Stimulated activated CD4-positive, alpha-beta T cell treated with anti-CD3 and anti-CD28 coated beads, Interleukin-12 subunit alpha, Interleukin-12 subunit beta, amount 100 ng/mL, for 48 hours (primary cell): ENCODE data around the gene PHETA1.
"Not testable (repeated sequence)": the region's sequence is repeated elsewhere in the genome, so short reads cannot be mapped to it uniquely, and the experiment has no call there.

Experiments used
- DNase-seq, 3 donors: peaks; one replicate each; pipeline ENCODE4 v3.0.0-alpha.2; 2020; ENCODE audit warnings: low read depth in 2 of 3, low spot score in 1 of 3

The PHETA1 gene

DNA sequence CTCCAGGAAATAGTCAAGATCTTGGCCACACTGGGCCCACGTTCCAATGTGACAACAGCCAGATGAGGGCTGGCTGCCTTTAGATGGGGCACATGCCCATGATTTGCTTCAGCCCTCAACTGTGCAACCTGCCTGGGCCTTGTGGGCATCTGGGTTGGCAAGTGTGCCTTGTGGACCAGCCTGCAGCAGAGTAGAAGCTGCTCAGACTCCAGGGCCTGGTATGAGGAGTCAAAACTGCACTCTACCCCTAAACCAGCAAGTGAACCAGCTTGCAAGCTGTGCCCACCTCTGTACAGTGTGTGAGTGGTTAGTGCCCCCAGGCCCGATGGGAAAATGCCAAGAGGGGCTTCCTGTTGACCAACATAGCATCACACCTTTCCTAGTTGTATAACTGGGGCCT, 17.9 kb downstream of the PHETA1 start:
- DNase-seq: no peak

DNA sequence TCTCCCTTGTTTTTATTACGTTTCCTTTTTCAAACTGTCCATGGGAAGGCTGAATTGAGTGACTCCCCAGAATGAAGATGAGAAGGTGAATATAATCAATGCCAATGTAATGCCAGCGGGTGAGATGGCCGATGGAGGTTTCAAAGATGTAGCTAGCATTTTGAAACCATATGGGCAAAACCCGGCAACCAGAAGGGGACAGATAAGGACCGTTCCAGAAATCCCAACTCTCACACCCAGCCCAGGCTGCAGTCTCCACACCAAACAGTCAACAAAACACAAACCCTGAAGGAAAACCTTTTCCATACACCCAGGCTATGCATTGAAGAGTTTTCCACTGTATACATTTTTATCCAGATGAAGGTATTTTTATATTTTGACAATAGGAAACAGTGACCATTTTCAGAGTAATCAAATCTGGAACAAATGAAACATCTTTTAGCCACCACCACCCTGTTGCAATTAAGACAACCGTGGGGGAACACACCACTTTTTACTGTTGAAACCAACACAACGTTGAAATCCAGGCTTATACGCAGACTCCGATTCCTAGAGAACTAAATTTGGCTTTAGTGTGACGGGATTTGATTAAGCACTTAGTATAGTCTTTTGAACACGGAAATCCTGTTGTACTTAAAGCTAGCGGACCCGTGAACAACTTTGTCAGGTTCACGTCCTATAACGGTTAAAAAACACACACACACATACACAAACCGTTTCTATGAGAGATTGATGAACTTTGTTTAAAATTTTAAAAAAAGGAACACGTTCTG, 19.0 kb downstream of the PHETA1 start:
- no peak for DNase-seq

DNA sequence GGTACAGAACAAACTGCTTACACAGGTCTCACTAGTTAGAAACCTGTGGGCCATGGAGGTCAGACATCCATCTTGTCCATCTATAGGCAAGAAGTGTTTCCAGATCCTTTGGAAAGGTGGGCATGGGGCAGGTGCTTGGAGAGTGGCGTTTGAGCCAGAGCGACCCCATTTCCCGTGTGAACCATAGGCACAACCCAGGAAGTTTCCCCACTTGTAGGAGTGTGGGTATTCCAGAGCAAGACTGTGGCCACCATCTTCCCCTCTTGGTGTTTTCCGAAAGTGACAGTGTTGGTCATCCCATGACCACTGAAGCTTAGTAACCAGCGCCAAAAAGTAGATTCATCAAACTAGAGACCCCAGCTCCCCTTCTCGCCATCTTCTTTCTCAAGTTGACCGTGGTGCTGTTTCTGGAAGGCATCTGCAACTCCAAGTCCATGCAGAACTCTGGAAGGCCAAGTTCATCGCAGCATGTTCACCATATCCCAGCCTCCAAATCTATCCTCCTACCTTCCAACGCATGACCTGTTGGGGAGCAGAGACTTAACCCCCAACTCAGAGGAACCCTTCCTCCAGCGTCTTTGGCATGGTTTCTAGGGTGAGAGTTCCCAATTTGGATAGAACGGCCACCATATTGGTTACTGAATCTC, 19.7 kb downstream of the PHETA1 start:
- DNase-seq: no peak

DNA sequence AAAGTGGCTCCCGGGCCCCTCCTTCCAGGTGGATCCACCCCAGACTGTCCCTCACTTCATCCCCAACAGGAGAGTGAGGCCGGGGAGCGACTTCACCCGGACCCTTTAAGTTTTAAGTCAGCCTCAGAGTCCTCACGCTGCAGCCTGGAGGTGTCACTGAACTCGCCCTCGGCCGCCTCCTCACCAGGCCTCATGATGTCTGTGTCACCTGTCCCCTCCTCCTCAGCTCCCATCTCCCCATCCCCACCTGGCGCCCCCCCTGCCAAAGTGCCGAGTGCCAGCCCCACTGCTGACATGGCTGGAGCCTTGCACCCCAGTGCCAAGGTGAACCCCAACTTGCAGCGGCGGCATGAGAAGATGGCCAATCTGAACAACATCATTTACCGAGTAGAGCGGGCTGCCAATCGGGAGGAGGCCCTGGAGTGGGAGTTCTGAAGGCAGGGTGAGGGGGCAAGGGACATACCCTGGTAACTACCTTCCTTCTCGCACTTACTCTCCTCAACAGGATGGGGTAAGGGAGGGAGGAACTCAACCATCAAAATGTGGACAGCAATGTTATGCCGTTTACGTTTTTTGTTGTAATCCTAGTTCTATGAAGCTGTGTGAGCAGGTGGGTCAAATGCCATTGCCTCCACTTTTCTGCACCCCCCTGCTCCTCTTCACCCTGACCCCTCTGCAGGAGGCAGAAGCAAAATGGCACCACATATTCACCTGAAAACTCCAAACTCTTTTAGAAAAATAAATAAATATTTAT, 20.8 kb downstream of the PHETA1 start:
- no peak for DNase-seq

DNA sequence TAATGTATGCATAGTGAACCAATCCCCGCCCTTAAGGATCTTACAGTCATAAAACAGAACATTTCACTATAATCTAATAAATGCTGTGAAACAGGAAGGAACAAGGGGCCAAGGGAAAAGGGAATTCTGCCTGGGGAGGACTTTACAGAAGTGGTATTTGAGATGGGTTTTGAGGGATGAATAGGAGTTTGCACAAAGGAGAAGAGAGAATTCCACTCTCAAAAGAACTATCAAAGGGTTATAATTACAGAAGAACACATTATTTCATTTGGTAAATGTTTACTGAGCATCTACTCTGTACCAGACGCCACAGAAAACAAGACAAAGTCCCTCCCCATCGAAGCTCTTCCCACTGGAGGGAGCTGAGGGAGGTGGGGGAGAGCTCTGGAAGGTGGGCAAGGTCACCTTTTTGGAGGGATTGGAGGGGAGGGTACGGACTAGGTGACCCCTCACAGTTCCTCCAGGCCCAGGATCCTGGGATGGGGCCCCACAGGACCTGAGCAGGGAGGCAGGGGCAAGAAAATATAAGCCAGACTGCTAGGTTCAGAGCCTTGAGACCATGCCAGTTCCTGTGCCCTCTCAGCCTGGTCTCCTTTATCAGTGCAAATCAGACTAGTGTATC, 24.5 kb downstream of the PHETA1 start:
- no peak for DNase-seq

DNA sequence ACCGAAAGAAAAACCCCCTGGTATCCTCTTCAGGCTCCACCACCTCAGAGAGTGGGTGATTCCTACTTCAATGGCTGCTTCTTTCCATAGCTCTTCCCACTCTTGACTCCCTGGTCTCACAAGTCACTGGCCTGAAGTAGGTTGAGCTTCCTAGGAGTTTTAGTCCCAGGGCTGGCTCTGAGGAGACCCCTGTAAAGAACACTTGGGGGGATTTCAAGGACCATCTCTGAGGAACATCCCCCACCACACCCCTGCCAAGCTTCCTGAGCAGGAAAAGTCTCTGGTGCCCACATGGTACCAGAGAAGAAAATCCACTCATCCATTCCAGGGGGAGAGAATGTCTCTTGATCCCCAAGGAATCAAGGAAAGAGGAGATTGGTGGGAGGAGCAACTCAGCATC, 25.7 kb downstream of the PHETA1 start:
- no peak for DNase-seq

DNA sequence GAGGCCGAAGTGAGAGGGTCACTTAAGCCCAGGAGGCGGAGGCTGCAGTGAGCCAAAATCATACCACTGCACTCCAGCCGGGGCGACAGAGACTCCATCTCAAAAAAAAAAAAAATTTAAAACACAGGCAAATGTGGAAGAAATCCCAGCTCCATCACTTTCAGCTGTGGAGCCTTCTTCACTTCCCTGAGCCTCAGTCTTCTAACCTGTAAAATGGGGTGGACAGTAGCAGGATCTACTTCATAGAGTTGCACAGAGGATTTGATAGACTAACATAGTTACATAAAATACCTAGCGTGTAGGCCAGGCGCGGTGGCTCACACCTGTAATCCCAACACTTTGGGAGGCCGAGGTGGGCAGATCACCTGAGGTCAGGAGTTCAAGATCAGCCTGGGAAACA, 26.5 kb downstream of the PHETA1 start:
- no peak for DNase-seq

DNA sequence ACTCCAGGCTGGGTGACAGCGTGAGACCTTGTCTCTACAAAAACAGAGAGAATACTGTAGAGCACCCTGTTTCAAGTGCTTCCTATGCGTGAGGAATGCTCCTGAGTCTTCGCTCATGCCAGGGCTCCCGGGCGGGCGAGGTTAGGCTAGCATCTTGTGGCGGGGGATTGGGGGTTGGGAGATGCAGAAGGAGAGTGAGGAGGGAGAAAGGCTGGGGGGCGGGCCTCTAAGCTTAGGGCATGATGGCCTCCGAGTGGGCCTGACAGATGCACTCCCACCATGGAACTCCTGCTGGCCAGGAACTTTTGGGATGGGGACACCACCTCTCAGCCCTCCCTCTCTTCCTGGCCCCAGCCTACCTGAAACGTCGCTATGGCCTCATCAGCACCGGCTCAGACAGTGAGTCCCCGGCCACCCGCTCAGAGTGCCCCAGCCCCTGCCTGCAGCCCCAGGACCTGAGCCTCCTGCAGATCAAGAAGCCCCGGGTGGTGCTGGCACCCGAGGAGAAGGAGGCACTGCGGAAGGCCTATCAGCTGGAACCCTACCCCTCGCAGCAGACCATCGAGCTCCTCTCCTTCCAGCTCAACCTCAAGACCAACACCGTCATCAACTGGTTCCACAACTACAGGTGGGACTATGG, 27.3 kb downstream of the PHETA1 start:
- DNase-seq: no peak

DNA sequence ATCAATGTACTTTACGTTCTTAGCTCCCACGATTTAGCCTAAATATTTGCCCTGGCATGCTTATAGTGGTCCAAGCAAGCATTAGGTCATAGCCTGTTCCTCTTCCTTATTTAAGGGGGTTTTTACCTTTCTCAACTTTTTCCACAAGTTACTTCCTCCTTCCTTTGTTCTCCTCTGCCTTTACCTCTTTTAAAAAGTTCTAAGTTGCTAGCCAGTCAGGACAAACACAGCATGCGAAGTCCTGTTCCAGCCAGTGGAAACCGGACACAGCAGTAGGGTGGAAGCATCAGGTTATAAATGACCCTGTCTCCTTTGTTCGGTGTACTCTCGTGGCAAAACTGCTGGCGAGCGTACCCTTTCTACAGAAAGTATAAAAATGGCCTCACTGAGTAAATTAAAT, 28.2 kb downstream of the PHETA1 start:
- not testable (repeated sequence) for DNase-seq

DNA sequence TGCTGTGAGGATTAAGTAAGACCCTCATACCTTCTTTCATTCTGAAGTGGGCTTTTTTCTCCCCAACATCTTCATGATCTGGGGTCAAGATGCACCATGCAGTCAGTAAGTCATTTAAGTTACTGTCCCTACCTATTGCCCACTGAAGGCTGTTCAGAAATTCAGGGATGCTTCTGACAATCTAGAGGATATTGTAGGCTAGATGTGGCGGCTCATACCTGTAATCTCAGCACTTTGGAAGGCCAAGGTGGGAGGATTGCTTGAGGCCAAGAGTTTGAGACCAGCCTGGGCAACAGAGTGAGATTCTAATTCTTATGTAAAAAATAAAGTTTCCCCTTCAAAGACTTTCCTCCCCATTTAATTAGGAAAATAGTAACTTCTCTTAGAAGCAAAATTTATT, 28.7 kb downstream of the PHETA1 start:
- DNase-seq: no peak

DNA sequence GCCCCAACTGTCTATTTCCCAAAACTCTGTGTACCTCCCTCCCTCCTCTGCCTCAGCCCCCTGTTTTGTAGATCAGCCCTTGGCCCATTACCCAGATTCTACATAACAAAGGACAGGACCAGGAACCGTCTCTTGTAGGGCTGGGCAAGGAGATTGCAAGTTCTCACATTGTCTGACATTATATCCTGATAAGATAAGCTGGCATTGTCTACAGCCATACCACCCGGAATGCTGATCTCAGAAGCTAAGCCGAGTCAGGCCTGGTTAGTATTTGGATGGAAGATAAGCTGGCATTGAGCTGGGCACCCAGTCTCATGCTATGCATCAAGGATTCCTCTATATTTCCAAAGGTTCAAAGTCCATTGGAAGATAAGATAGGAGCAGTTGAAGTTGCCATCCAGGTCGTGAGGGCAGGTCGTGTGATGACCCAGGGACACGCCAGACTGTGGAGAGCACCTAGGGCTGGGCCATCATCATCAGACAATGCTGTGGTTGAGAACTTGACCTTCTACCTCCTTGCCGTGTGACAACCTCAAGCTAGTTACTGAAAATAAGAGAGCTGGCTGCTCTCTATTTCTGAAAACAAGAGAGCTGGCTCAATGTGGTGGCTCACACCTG, 29.5 kb downstream of the PHETA1 start:
- DNase-seq: no peak

DNA sequence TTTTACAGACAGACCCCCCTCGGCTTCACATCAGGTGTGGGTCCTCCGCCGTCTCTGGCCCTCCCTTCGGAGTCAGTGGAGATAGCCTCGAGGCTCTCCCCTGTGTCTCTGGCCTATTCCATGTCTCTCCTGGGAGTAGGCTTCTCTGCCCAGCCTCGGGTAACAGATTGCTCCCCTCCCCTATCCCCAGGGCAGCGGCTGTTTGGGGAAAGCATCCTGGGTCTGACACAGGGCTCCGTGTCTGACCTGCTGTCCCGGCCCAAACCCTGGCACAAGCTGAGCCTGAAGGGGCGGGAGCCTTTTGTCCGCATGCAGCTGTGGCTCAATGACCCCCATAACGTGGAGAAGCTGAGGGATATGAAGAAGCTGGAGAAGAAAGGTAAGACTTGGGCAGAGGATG, 30.8 kb downstream of the PHETA1 start:
- DNase-seq: no peak

DNA sequence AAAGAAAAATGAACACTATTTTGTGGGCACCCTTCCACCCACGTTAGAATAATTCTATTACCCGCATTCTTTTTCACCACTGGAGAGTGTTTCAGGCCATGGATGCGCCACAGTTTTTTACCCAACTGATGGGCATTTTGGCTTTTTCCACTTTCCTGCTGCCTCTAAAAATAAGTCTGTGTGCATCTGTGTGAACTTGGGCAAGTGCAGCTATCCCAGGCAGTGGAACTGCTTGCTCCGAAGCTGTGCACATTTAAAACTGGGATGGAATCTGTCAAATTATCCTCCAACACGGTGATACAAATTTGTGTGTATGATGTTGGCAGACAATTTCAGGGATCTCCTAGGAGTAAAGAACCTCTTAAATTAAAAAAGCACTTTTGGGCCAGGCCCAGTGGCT, 31.5 kb downstream of the PHETA1 start:
- no peak for DNase-seq

DNA sequence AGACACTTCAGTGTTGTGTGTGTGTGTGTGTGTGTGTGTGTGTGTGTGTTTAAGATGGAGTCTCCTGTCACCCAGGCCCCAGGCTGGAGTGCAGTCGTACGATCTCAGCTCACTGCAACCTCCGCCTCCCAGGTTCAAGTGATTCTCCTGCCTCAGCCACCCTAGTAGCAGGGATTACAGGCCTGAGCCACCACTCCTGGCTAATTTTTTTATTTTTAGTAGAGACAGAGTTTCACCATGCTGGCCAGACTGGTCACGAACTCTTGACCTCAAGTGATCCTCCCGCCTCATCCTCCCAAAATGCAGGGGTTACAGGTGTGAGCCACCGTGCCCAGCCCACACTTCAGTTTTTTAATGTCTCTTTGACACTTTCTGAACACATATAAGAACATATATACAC, 32.5 kb downstream of the PHETA1 start:
- not testable (repeated sequence) for DNase-seq

DNA sequence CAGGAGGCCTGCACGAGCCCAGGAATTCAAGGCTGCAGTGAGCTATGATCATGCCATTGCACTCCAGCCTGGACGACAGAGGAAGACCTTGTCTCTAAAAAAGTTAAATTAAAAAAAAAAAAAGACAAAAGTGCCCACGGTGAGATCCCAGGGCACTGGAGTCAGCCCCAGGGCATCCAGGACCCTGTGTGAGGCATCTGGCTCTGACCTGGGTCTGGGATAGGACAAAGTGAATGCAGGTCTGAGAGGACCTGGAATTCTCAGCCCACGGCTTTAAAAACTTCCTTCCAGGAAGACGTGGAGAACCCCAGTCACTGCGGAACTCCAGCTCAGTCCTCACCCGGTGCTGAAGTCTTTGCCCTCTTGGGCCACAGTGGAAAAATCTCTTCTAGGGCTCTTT, 33.1 kb downstream of the PHETA1 start:
- no peak for DNase-seq

DNA sequence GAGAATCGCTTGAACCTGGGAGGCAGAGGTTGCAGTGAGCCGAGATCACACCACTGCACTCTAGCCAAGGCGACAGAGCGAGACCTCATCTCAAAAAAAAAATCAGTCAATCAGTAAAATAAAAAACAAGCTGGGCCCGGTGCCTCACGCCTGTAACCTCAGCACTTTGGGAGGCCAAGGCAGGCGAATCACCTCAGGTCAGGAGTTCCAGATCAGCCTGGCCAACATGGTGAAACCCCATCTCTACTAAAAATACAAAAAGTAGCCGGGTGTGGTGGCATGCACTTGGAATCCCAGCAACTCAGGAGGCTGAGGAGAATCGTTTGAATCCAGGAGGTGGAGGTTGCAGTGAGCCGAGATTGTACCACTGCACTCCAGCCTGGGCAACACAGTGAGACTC, 33.6 kb downstream of the PHETA1 start:
- not testable (repeated sequence) for DNase-seq

DNA sequence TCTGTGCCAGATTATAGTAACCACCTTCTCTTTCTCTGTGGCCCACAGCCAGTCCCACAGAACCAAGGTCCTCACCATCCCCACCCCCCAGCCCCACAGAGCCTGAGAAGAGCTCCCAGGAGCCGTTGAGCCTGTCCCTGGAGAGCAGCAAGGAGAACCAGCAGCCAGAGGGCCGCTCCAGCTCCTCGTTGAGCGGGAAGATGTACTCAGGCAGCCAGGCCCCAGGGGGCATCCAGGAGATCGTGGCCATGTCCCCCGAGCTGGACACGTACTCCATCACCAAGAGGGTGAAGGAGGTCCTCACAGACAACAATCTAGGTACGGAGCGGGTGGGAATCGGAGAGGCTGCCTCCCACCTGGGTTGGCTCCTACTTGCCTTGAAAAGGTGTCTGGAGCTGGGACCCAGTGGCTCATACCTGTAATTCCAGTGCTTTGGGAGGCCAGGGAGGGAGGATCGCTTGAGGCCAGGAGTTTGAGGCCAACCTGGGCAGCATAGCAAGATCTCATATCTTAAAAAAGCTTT, 34.4 kb downstream of the PHETA1 start:
- DNase-seq: no peak

DNA sequence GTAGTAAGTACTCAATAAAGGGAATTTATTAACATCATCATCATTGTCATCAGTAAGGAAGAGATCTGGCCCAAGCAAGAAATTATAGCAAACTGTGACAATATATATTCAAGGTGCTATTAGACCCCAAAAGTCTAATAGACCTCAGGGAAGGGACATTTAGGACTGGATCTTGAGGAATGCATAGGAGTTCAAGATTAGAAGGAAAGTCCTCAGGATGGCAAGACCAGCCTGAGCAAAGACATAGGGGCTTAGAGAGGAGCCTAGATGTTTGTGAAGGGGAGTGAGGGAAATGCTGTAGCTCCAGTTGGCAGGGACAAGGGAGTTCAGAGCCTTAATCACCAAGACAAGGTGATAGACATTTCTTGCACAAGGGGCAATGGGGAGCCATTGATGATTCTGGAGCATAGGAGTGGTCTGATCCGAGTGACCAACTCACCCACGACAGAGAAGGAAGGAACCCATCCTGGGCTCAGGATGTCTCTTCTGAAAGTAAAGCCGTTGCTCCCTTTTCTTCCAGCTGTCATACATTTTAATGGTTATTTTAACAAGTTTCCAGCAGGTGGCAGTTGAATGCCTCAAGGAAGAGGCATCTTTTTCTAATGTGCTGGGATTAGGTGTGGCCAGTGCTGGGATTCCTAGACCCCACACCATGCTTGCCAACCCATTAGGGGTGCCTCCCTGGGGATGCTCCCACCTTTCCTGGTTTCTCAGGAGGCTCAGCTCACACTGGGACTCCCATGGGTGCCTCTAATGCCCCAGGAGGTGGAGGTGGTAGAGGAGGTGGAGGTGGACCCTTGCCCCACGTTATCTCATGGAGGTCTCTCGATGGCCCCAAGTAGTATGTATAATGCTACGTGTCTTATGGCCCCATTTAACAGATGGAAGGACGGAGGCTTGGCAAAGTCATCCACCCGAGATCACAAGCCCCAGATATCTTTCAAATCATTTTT, 37.8 kb downstream of the PHETA1 start:
- no peak for DNase-seq

DNA sequence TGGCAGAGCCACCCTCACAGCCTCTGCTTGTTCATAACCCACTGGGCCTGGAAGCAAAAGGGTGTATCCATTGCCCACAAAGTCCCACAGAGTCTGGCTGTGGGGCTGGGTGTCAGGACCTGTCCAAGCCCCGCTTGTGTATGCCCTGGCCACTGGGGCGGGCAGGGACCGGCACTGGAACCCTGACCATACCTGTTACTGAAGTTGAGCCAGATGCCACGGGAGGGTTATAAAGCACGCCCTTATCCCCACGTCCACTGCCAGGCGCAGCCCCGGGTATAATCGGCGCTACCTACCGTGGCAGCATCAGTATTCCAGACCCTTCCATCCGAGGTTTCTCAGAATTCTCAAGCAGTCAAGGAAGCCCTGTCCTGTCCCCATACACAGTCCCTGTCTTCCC, 40.8 kb downstream of the PHETA1 start:
- no peak for DNase-seq

DNA sequence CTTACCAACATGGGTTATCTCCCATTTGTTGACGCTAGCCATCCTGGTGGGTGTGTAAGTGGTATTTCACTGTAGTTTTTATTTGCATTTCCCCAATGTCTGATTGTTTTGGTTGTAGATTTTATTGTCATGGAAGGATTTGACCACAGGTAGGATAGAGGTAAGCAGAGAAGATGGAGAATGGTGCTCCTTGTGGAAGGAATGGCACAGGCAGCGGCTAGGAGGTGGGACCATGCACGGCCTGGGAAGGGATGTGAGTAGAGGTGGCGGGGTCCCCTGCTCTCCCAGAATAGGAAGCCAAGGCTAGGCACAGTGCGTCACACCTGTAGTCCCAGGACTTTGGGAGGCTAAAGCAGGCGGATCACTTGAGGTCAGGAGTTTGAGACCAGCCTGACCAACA, 41.4 kb downstream of the PHETA1 start:
- DNase-seq: no peak
